Thyroid gland (tissue), 4 donors: ENCODE measurements around the gene C10orf95. TPM values are rescaled to one million over a fixed set of nuclear protein-coding genes. Genes with fewer than 3 reads are reported as not detected.

Source experiments
- DNase-seq, 2 donors: peaks; one replicate each; pipeline ENCODE4 v3.0.0-alpha.2; 2019
- H3K27ac ChIP-seq, 3 donors: fragments of 200-600 bp; sonication (generic); 1 replicate in 2 of 3; 2 replicates in 1 of 3; pipeline ENCODE4 v1.5.1; 2016 to 2019; ENCODE audit warnings: mild to moderate bottlenecking in 1 of 3, moderate library complexity in 1 of 3
- H3K27me3 ChIP-seq: fragments of 200-600 bp; sonication (generic); one replicate; pipeline ENCODE4 v1.5.1; 2019
- H3K36me3 ChIP-seq, 2 donors: fragments of 200-600 bp; sonication (generic); one replicate each; pipeline ENCODE4 v1.5.1; 2016 to 2019
- H3K4me1 ChIP-seq, 2 donors: fragments of 200-600 bp; sonication (generic); one replicate each; pipeline ENCODE4 v1.5.1; 2017 to 2019
- H3K4me3 ChIP-seq, 3 donors: fragments of 200-600 bp; sonication (generic); replicated peaks in 1 of 3; 1 replicate in 2 of 3; 2 replicates in 1 of 3; pipeline ENCODE4 v1.5.1; 2016; ENCODE audit warnings: mild to moderate bottlenecking in 1 of 3
- H3K9me3 ChIP-seq: fragments of 200-600 bp; sonication (generic); one replicate; pipeline ENCODE4 v1.5.1; 2017
- CTCF ChIP-seq, 6 experiments: fragments of 200-600 bp in 3 of 6; fragments of 450-650 bp in 3 of 6; sonication (generic) in 3 of 6; IDR thresholded peaks; one replicate each; pipeline ENCODE4 v1.5.1; 2016 to 2019; ENCODE audit warnings: antibody characterized with exemption in 6 of 6, mild to moderate bottlenecking in 2 of 6, inconsistent platforms in 1 of 6, moderate library complexity in 1 of 6
- POLR2A ChIP-seq, 2 donors: fragments of 450-650 bp; IDR thresholded peaks; one replicate each; pipeline ENCODE4 v1.6.1; 2017; ENCODE audit warnings: antibody characterized with exemption in 2 of 2, mild to moderate bottlenecking in 2 of 2, moderate library complexity in 1 of 2
- WGBS, 2 donors: methylation state at CpG; one replicate each; pipeline ENCODE4 v1.1.5; 2017; 5-methylcytosine and 5-hydroxymethylcytosine counted together
- intact Hi-C: fragments of 100-400 bp; cut with DNase I; formaldehyde crosslinking; loops from one replicate; pipeline ENCODE4 v1.15.1; 2023
- total RNA-seq, 4 donors: library from RNA; depleted of rRNA; stranded (reverse); fragments of >200 nt; gene quantifications; one replicate each; pipeline ENCODE4 v1.2.3, GENCODE V29; 2016

The C10orf95 gene
- total RNA-seq, 4 donors from 2014 or later, result 1.1 to 2.9 (median 1.8) TPM

- DNase-seq, result no peak
- H3K27me3 ChIP-seq, result no peaks in the 10 kb centered on the region
- 86 to 89% methylated on average over 5 to 13 of the region's 13 CpGs for whole genome bisulfite sequencing, 2 donors
- TF ChIP-seq POLR2A (IDR thresholded peaks at IDR 0.05) (no peak), CTCF (IDR thresholded peaks at IDR 0.05) (no peak)
- no peak overlapping the region for H3K4me3 ChIP-seq
- no peak overlapping the region for H3K27ac ChIP-seq
- H3K36me3 ChIP-seq, result peaks cover 5 to 11% of the 10 kb centered on the region in 2 donors
- H3K9me3 ChIP-seq, result no peaks in the 10 kb centered on the region
- intact Hi-C loops, result loop anchor here (5.0 kb wide), 1 partner anchor 176 kb away; the partner anchor contains the start of gene ELOVL3
- peaks cover 0 to 10% of the 10 kb centered on the region in 2 donors for H3K4me1 ChIP-seq
Measured at GRCh38 chr10:102403115-102403514, 48.2 kb downstream of the C10orf95 start.

GRCh38 chr10:102402512-102402896, 48.8 kb downstream of the C10orf95 start:
- Histone ChIP-seq H3K9me3 (no peaks in the 10 kb centered on the region), H3K4me1 (peaks cover 0 to 10% of the 10 kb centered on the region in 2 donors), H3K27ac (no peak overlapping the region), H3K4me3 (no peak overlapping the region), H3K27me3 (no peaks in the 10 kb centered on the region), H3K36me3 (peaks cover 5 to 11% of the 10 kb centered on the region in 2 donors)
- TF ChIP-seq POLR2A (IDR thresholded peaks at IDR 0.05) (no peak), CTCF (IDR thresholded peaks at IDR 0.05) (no peak)
- 85 to 89% methylated on average over 4 to 5 of the region's 5 CpGs for WGBS, 2 donors
- DNase-seq, result no peak
- intact Hi-C loops, result loop anchor here (5.0 kb wide), 1 partner anchor 175 kb away; the partner anchor contains the start of gene ELOVL3

- 89 to 92% methylated on average over 11 to 17 of the region's 18 CpGs for WGBS, 2 donors
- TF ChIP-seq POLR2A (IDR thresholded peaks at IDR 0.05) (no peak), CTCF (IDR thresholded peaks at IDR 0.05) (no peak)
- H3K27me3 ChIP-seq, result no peaks in the 10 kb centered on the region
- H3K9me3 ChIP-seq, result no peaks in the 10 kb centered on the region
- no peak overlapping the region for H3K27ac ChIP-seq
- intact Hi-C loops, result loop anchor here (5.0 kb wide), 1 partner anchor 175 kb away; the partner anchor contains the start of gene ELOVL3
- peaks cover 5 to 11% of the 10 kb centered on the region in 2 donors for H3K36me3 ChIP-seq
- DNase-seq, result no peak
- H3K4me1 ChIP-seq, result peaks cover 0 to 11% of the 10 kb centered on the region in 2 donors
- no peak overlapping the region for H3K4me3 ChIP-seq
Measured at GRCh38 chr10:102401735-102402511, 49.4 kb downstream of the C10orf95 start.

GRCh38 chr10:102401342-102401654, 50.0 kb downstream of the C10orf95 start:
- TF ChIP-seq POLR2A (IDR thresholded peaks at IDR 0.05) (no peak), CTCF (IDR thresholded peaks at IDR 0.05) (no peak)
- WGBS, 2 donors, result 94 to 95% methylated on average over 8 of the region's 8 CpGs
- H3K27me3 ChIP-seq, result no peaks in the 10 kb centered on the region
- H3K4me1 ChIP-seq, result peaks cover 1 to 17% of the 10 kb centered on the region in 2 donors
- no peaks in the 10 kb centered on the region for H3K9me3 ChIP-seq
- H3K4me3 ChIP-seq, result no peak overlapping the region
- H3K27ac ChIP-seq, result no peak overlapping the region
- intact Hi-C loops, result loop anchor here (5.0 kb wide), 1 partner anchor 174 kb away; the partner anchor contains the start of gene ELOVL3
- no peak for DNase-seq
- H3K36me3 ChIP-seq, result peaks cover 5 to 11% of the 10 kb centered on the region in 2 donors
